HepG2 (cell line): Measurements from ENCODE around the gene NPTX2. TPM values are rescaled to one million over a fixed set of nuclear protein-coding genes. Genes with fewer than 3 reads are reported as not detected.

ENCODE experiments used
- ATAC-seq: fragments of 200-7000 bp; cut with Tn5 transposase; 3 replicates; pipeline ENCODE4 v1.9.1; 2020; ENCODE audit warnings: mild to moderate bottlenecking, moderate library complexity
- BruUV-seq: library from RNA; stranded (reverse); fragments of 400-500 nt; replicated peaks from 2 replicates; lab custom pipeline; 2021; lab: Mats Ljungman, UMichigan
- CTCF ChIA-PET: fragments of 300-600 bp; formaldehyde crosslinking; extraction: SDS; loops from one replicate; lab custom pipeline; 2021; ENCODE audit warnings: low total read pairs, inconsistent platforms, low intra/inter-chr PET ratio; lab: Yijun Ruan, JAX
- POLR2A ChIA-PET: fragments of 350-600 bp; sonication (Branson Sonifier 250); formaldehyde crosslinking; loops from one replicate; lab custom pipeline; 2020; ENCODE audit warnings: antibody characterized with exemption, inconsistent platforms; lab: Yijun Ruan, JAX
- DNase-seq: peaks from one replicate; pipeline ENCODE4 v3.0.0-alpha.2; 2015; ENCODE audit warnings: low spot score
- FAIRE-seq: peaks from 3 replicates; lab custom pipeline; 2011; peaks lifted over from hg19 to GRCh38; lab: Jason Lieb, UNC
- H2AFZ ChIP-seq: one replicate; pipeline ENCODE4 v1.6.1; 2011; ENCODE audit warnings: low read length, inconsistent platforms
- H3K27ac ChIP-seq: fragments of 300-600 bp; 3 replicates; pipeline ENCODE4 v1.8.0; 2011; ENCODE audit warnings: mixed run types, mild to moderate bottlenecking, mixed read lengths, low read length, inconsistent platforms; ENCODE audit not compliant: insufficient read depth; ENCODE audit errors: extremely low read length
- H3K27me3 ChIP-seq, 2 experiments: fragments of 200-600 bp in 1 of 2; 2 replicates in 1 of 2; 3 replicates in 1 of 2; pipeline versions ENCODE4 v1.6.0 to v1.8.0; 2011; ENCODE audit warnings: low read length in 2 of 2, mild to moderate bottlenecking in 2 of 2, moderate library complexity in 2 of 2, inconsistent platforms in 1 of 2; ENCODE audit not compliant: insufficient read depth in 2 of 2, control insufficient read depth in 1 of 2
- H3K36me3 ChIP-seq, 2 experiments: fragments of 200-600 bp in 1 of 2; replicated peaks in 1 of 2; 2 replicates in 1 of 2; 3 replicates in 1 of 2; pipeline versions ENCODE4 v1.5.1 to v1.8.0; 2011; ENCODE audit warnings: low read length in 2 of 2, inconsistent platforms in 1 of 2; ENCODE audit not compliant: insufficient read depth in 2 of 2, control insufficient read depth in 1 of 2
- H3K4me1 ChIP-seq: 2 replicates; pipeline ENCODE4 v1.5.1; 2012; ENCODE audit warnings: low read length, inconsistent platforms; ENCODE audit not compliant: insufficient read depth
- H3K4me2 ChIP-seq: 2 replicates; pipeline ENCODE4 v1.6.0; 2011; ENCODE audit warnings: low read depth, low read length, inconsistent platforms
- H3K4me3 ChIP-seq, 3 experiments: fragments of 200-600 bp in 1 of 3; sonication (generic), shearing (Covaris generic) in 1 of 3; replicated peaks in 1 of 3; 2 replicates each; pipeline ENCODE4 v1.5.1; 2011 to 2016; ENCODE audit warnings: low read length in 3 of 3, inconsistent platforms in 2 of 3, low read depth in 2 of 3, mild to moderate bottlenecking in 2 of 3, control low read depth in 1 of 3, mixed read lengths in 1 of 3; ENCODE audit not compliant: insufficient read depth in 1 of 3
- H3K79me2 ChIP-seq: one replicate; pipeline ENCODE4 v1.6.1; 2011; ENCODE audit warnings: low read length, inconsistent platforms; ENCODE audit not compliant: insufficient read depth
- H3K9ac ChIP-seq: 2 replicates; pipeline ENCODE4 v1.6.0; 2011; ENCODE audit warnings: mild to moderate bottlenecking, low read depth, low read length, inconsistent platforms; ENCODE audit not compliant: insufficient read depth
- H3K9me3 ChIP-seq: 2 replicates; pipeline ENCODE4 v1.5.1; 2012; ENCODE audit warnings: mild to moderate bottlenecking, low read length
- H4K20me1 ChIP-seq: 2 replicates; pipeline ENCODE4 v1.6.0; 2011; ENCODE audit warnings: inconsistent platforms, mild to moderate bottlenecking, low read length, moderate library complexity; ENCODE audit not compliant: insufficient read depth
- AGO1 ChIP-seq: fragments of 200-400 bp; formaldehyde crosslinking; IDR thresholded peaks from 2 replicates; pipeline ENCODE4 v1.6.1; 2017; ENCODE audit warnings: mild to moderate bottlenecking, low read depth, low read length, moderate library complexity; ENCODE audit not compliant: poor library complexity, severe bottlenecking
- ARNT2 ChIP-seq: sonication (generic); formaldehyde crosslinking; IDR thresholded peaks from 2 replicates; pipeline ENCODE4 v1.8.0; 2022; ENCODE audit warnings: mild to moderate bottlenecking, low read depth, missing genetic modification reagents, moderate library complexity
- CBFB ChIP-seq: sonication (generic); formaldehyde crosslinking; IDR thresholded peaks from 2 replicates; pipeline ENCODE4 v1.4.0; 2020; ENCODE audit warnings: missing genetic modification reagents
- HOXD1 ChIP-seq: sonication (generic); formaldehyde crosslinking; IDR thresholded peaks from 2 replicates; pipeline ENCODE4 v1.5.0; 2020; ENCODE audit warnings: missing genetic modification reagents
- MTF1 ChIP-seq: sonication (generic); formaldehyde crosslinking; IDR thresholded peaks from 2 replicates; pipeline ENCODE4 v1.5.0; 2020; ENCODE audit warnings: missing genetic modification reagents
- NFYC ChIP-seq: IDR thresholded peaks from 2 replicates; pipeline ENCODE4 v1.6.1; 2016; ENCODE audit warnings: missing genetic modification reagents, missing compliant biosample characterization
- U2AF1 ChIP-seq: fragments of 200-400 bp; formaldehyde crosslinking; optimal IDR thresholded peaks from 2 replicates; pipeline ENCODE3; 2017; ENCODE audit warnings: mild to moderate bottlenecking, low read depth, low read length
- ZKSCAN1 ChIP-seq: fragments of 150-350 bp; IDR thresholded peaks from 2 replicates; pipeline ENCODE4 v1.6.1; 2014; ENCODE audit warnings: low read length
- ZMYM3 ChIP-seq: sonication (generic); formaldehyde crosslinking; IDR thresholded peaks from 2 replicates; pipeline ENCODE4 v1.5.1; 2020; ENCODE audit warnings: mild to moderate bottlenecking, missing genetic modification reagents
- ZNF781 ChIP-seq: sonication (generic); formaldehyde crosslinking; IDR thresholded peaks from 2 replicates; pipeline ENCODE4 v1.5.1; 2020; ENCODE audit warnings: borderline replicate concordance, mild to moderate bottlenecking, missing genetic modification reagents; ENCODE audit errors: not compliant biosample characterization
- WGBS: methylation state at CpG from one replicate; pipeline ENCODE4 v1.1.6; 2017; ENCODE audit warnings: low lambda C conversion rate; 5-methylcytosine and 5-hydroxymethylcytosine counted together
- in situ Hi-C: cut with HindIII; loops from 2 replicates; pipeline ENCODE4 v1.10.0; 2017; ENCODE audit warnings: low pct_unique_long_range_greater_than_20kb; ENCODE audit not compliant: extremely low pct_ligation_motif_present
- intact Hi-C: fragments of 100-400 bp; cut with micrococcal nuclease; formaldehyde crosslinking; loops from one replicate; pipeline ENCODE4 v1.10.0; 2022; ENCODE audit not compliant: unreplicated experiment
- polyA plus RNA-seq, 8 experiments: library from polyadenylated mRNA; depleted of rRNA in 3 of 8; stranded (reverse) in 7 of 8; unstranded in 1 of 8; fragments of >200 nt; fragmentation: Illumina TruSeq in 4 of 8; extraction: Trizol in 4 of 8; gene quantifications; 2 replicates each; pipeline versions ENCODE4 v1.2.1 to v1.2.3, GENCODE V29; 2011 to 2016; ENCODE audit warnings: low read depth in 4 of 8, missing spikeins in 1 of 8, mixed read lengths in 1 of 8; ENCODE audit not compliant: insufficient read depth in 1 of 8
- total RNA-seq, 5 experiments: library from RNA; depleted of rRNA; stranded (reverse); fragments of >200 nt; fragmentation: Illumina TruSeq; extraction: Trizol; gene quantifications; 2 replicates each; pipeline ENCODE4 v1.2.3, GENCODE V29; 2016; ENCODE audit warnings: low read depth in 1 of 5
- TF ChIP-seq, protein P1 (sequence below): sonication (generic); formaldehyde crosslinking; IDR thresholded peaks from 2 replicates; pipeline ENCODE4 v1.4.0; 2020; ENCODE audit warnings: missing genetic modification reagents
- TF ChIP-seq, protein P2 (sequence below): sonication (generic); formaldehyde crosslinking; IDR thresholded peaks from 2 replicates; pipeline ENCODE4 v1.4.0; 2020; ENCODE audit warnings: missing genetic modification reagents
- TF ChIP-seq, protein P3 (sequence below): fragments of 450-650 bp; IDR thresholded peaks from 2 replicates; pipeline ENCODE4 v1.6.1; 2017; ENCODE audit warnings: mild to moderate bottlenecking
- TF ChIP-seq, protein P4 (sequence below): IDR thresholded peaks from 2 replicates; pipeline ENCODE4 v1.6.1; 2016; ENCODE audit warnings: missing biosample characterization, missing genetic modification reagents, low read depth
- TF ChIP-seq, protein P5 (sequence below): fragments of 450-650 bp; IDR thresholded peaks from 2 replicates; pipeline ENCODE4 v1.6.1; 2016

Gene NPTX2
- total and polyA plus RNA-seq, 2 of the 13 experiments (the other 11 are each of a cell fraction or from before 2014, with no cell fraction given): not detected

DNA sequence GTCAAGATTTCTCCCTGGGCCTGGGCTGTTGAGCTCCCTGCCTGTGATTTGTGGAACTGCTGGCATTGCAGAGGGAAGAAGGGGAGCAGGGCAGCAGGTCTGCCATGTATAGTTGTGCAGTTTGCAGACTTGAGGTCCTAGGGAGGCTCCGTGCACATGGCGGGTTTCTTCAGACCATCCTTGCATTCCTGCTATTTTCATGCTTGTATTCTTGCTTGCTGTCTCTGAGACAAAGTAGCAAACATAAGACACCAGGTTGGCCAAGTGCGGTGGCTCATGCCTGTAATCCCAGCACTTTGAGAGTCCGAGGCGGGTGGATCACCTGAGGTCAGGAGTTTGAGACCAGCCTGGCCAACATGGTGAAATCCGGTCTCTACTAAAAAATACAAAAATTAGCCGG lies 61.1 kb downstream of the NPTX2 start:
- WGBS: 76% methylated on average over 7 of the region's 7 CpGs
- Histone ChIP-seq H3K27ac (no peak overlapping the region), H3K79me2 (no peaks in the 10 kb centered on the region), H3K4me3 (no peak overlapping the region), H3K9ac (no peak overlapping the region), H3K36me3 (no peaks in the 10 kb centered on the region), H3K4me1 (no peaks in the 10 kb centered on the region), H3K9me3 (no peaks in the 10 kb centered on the region), H4K20me1 (no peaks in the 10 kb centered on the region), H3K27me3 (peaks cover 0 to 8% of the 10 kb centered on the region in 2 experiments; a peak in 1 of 5 replicates), H3K4me2 (no peak overlapping the region), H2AFZ (no peak overlapping the region)
- intact Hi-C loops: no loop called here
- no TSS peak for BruUV-seq
- ChIA-PET POLR2A (no interaction called here), CTCF (no interaction called here)
- FAIRE-seq: no peak
- DNase-seq: no peak
- ATAC-seq: no peak
- in situ Hi-C loops: no loop called here
- TF ChIP-seq HOXD1 (CRISPR knock-in tag) (no peak), NFYC (CRISPR knock-in tag) (no peak), AGO1 (no peak), ZNF781 (CRISPR knock-in tag) (no peak), ZMYM3 (no peak), MTF1 (no peak), CBFB (CRISPR knock-in tag) (no peak), ARNT2 (CRISPR knock-in tag) (no peak), U2AF1 (no peak), ZKSCAN1 (no peak)
- TF ChIP-seq, protein P1, sequence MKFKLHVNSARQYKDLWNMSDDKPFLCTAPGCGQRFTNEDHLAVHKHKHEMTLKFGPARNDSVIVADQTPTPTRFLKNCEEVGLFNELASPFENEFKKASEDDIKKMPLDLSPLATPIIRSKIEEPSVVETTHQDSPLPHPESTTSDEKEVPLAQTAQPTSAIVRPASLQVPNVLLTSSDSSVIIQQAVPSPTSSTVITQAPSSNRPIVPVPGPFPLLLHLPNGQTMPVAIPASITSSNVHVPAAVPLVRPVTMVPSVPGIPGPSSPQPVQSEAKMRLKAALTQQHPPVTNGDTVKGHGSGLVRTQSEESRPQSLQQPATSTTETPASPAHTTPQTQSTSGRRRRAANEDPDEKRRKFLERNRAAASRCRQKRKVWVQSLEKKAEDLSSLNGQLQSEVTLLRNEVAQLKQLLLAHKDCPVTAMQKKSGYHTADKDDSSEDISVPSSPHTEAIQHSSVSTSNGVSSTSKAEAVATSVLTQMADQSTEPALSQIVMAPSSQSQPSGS (CRISPR knock-in tag): no peak
- TF ChIP-seq, protein P2, sequence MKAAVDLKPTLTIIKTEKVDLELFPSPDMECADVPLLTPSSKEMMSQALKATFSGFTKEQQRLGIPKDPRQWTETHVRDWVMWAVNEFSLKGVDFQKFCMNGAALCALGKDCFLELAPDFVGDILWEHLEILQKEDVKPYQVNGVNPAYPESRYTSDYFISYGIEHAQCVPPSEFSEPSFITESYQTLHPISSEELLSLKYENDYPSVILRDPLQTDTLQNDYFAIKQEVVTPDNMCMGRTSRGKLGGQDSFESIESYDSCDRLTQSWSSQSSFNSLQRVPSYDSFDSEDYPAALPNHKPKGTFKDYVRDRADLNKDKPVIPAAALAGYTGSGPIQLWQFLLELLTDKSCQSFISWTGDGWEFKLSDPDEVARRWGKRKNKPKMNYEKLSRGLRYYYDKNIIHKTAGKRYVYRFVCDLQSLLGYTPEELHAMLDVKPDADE: no peak
- TF ChIP-seq, protein P3, sequence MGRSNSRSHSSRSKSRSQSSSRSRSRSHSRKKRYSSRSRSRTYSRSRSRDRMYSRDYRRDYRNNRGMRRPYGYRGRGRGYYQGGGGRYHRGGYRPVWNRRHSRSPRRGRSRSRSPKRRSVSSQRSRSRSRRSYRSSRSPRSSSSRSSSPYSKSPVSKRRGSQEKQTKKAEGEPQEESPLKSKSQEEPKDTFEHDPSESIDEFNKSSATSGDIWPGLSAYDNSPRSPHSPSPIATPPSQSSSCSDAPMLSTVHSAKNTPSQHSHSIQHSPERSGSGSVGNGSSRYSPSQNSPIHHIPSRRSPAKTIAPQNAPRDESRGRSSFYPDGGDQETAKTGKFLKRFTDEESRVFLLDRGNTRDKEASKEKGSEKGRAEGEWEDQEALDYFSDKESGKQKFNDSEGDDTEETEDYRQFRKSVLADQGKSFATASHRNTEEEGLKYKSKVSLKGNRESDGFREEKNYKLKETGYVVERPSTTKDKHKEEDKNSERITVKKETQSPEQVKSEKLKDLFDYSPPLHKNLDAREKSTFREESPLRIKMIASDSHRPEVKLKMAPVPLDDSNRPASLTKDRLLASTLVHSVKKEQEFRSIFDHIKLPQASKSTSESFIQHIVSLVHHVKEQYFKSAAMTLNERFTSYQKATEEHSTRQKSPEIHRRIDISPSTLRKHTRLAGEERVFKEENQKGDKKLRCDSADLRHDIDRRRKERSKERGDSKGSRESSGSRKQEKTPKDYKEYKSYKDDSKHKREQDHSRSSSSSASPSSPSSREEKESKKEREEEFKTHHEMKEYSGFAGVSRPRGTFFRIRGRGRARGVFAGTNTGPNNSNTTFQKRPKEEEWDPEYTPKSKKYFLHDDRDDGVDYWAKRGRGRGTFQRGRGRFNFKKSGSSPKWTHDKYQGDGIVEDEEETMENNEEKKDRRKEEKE: no peak
- TF ChIP-seq, protein P4, sequence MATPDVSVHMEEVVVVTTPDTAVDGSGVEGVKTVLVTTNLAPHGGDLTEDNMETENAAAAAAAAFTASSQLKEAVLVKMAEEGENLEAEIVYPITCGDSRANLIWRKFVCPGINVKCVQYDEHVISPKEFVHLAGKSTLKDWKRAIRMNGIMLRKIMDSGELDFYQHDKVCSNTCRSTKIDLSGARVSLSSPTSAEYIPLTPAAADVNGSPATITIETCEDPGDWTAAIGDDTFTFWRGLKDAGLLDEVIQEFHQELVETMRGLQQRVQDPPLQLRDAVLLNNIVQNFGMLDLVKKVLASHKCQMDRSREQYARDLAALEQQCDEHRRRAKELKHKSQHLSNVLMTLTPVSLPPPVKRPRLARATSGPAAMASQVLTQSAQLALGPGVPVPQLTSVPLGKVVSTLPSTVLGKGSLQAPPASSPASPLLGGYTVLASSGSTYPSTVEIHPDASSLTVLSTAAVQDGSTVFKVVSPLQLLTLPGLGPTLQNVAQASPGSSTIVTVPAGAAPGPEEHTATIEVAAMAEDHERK (CRISPR knock-in tag): no peak
- TF ChIP-seq, protein P5, sequence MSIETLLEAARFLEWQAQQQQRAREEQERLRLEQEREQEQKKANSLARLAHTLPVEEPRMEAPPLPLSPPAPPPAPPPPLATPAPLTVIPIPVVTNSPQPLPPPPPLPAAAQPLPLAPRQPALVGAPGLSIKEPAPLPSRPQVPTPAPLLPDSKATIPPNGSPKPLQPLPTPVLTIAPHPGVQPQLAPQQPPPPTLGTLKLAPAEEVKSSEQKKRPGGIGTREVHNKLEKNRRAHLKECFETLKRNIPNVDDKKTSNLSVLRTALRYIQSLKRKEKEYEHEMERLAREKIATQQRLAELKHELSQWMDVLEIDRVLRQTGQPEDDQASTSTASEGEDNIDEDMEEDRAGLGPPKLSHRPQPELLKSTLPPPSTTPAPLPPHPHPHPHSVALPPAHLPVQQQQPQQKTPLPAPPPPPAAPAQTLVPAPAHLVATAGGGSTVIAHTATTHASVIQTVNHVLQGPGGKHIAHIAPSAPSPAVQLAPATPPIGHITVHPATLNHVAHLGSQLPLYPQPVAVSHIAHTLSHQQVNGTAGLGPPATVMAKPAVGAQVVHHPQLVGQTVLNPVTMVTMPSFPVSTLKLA: no peak
